HEK293 (cell line): ENCODE results near the gene EHMT1.

Experiments used
- CTCF ChIA-PET: fragments of 350-600 bp; formaldehyde crosslinking; extraction: SDS; loops from one replicate; lab custom pipeline; 2021; ENCODE audit warnings: antibody characterized with exemption; lab: Yijun Ruan, JAX
- POLR2A ChIA-PET: fragments of 300-600 bp; formaldehyde crosslinking; extraction: SDS; loops from one replicate; lab custom pipeline; 2020; ENCODE audit warnings: antibody characterized with exemption, inconsistent platforms; lab: Yijun Ruan, JAX
- H3K27ac ChIP-seq: fragments of 200-500 bp; sonication (Bioruptor generic); 2 replicates; pipeline ENCODE4 v1.5.1; 2014; ENCODE audit warnings: low read depth, low read length, control low read depth, inconsistent platforms; ENCODE audit errors: extremely low read depth
- H3K36me3 ChIP-seq, 2 experiments: fragments of 200-500 bp in 1 of 2; sonication (Bioruptor generic) in 1 of 2; 1 replicate in 1 of 2; 2 replicates in 1 of 2; pipeline ENCODE4 v1.5.1; 2014 to 2017; ENCODE audit warnings: inconsistent platforms in 2 of 2, low read length in 2 of 2; ENCODE audit not compliant: control insufficient read depth in 2 of 2, insufficient read depth in 1 of 2
- H3K4me1 ChIP-seq: fragments of 200-500 bp; sonication (Bioruptor generic); 2 replicates; pipeline ENCODE4 v1.5.1; 2014; ENCODE audit warnings: mild to moderate bottlenecking, low read length, inconsistent platforms; ENCODE audit not compliant: control insufficient read depth, insufficient read depth
- H3K4me3 ChIP-seq: 2 replicates; pipeline ENCODE4 v1.5.1; 2011; ENCODE audit warnings: low read depth, mild to moderate bottlenecking, control low read depth, low read length, moderate library complexity
- H3K9me3 ChIP-seq: fragments of 200-500 bp; sonication (Bioruptor generic); 2 replicates; pipeline ENCODE4 v1.5.1; 2014; ENCODE audit warnings: low read depth, low read length, inconsistent platforms; ENCODE audit not compliant: control insufficient read depth, insufficient read depth
- GLIS2 ChIP-seq: fragments of 450-650 bp; formaldehyde crosslinking; IDR thresholded peaks from 2 replicates; pipeline ENCODE4 v1.5.1; 2016; ENCODE audit warnings: missing biosample characterization, missing genetic modification characterization
- PBX3 ChIP-seq: sonication (generic); formaldehyde crosslinking; IDR thresholded peaks from 2 replicates; pipeline ENCODE4 v1.8.1; 2022; ENCODE audit warnings: mild to moderate bottlenecking, moderate library complexity, missing genetic modification reagents
- SP3 ChIP-seq: fragments of 450-650 bp; formaldehyde crosslinking; IDR thresholded peaks from 2 replicates; pipeline ENCODE4 v1.5.1; 2016; ENCODE audit warnings: missing biosample characterization, missing genetic modification characterization
- ZBTB17 ChIP-seq: fragments of 450-650 bp; formaldehyde crosslinking; IDR thresholded peaks from 2 replicates; pipeline ENCODE4 v1.5.1; 2016; ENCODE audit warnings: missing biosample characterization, missing genetic modification characterization
- ZFP69B ChIP-seq: fragments of 450-650 bp; formaldehyde crosslinking; IDR thresholded peaks from 2 replicates; pipeline ENCODE4 v1.5.1; 2016; ENCODE audit warnings: missing biosample characterization, missing genetic modification characterization
- ZNF112 ChIP-seq: fragments of 450-650 bp; formaldehyde crosslinking; IDR thresholded peaks from 2 replicates; pipeline ENCODE4 v1.5.0; 2017; ENCODE audit warnings: missing biosample characterization, missing genetic modification characterization
- ZNF18 ChIP-seq: fragments of 450-650 bp; formaldehyde crosslinking; IDR thresholded peaks from 2 replicates; pipeline ENCODE4 v1.5.1; 2016; ENCODE audit warnings: missing biosample characterization, missing genetic modification characterization
- ZNF184 ChIP-seq: fragments of 450-650 bp; IDR thresholded peaks from 2 replicates; pipeline ENCODE4 v1.5.1; 2018; ENCODE audit warnings: missing biosample characterization, mild to moderate bottlenecking, missing genetic modification characterization
- ZNF202 ChIP-seq: fragments of 450-650 bp; formaldehyde crosslinking; IDR thresholded peaks from 2 replicates; pipeline ENCODE4 v1.5.1; 2016; ENCODE audit warnings: missing biosample characterization, missing genetic modification characterization, borderline replicate concordance
- ZNF214 ChIP-seq: fragments of 450-650 bp; formaldehyde crosslinking; IDR thresholded peaks from 2 replicates; pipeline ENCODE4 v1.5.1; 2017; ENCODE audit warnings: missing biosample characterization, mild to moderate bottlenecking, missing genetic modification characterization, borderline replicate concordance
- ZNF223 ChIP-seq: fragments of 450-650 bp; formaldehyde crosslinking; IDR thresholded peaks from 2 replicates; pipeline ENCODE4 v1.5.1; 2016; ENCODE audit warnings: missing biosample characterization, missing genetic modification characterization
- ZNF335 ChIP-seq: fragments of 450-650 bp; formaldehyde crosslinking; conservative IDR thresholded peaks from 2 replicates; pipeline ENCODE4 v1.5.1; 2016; ENCODE audit warnings: missing biosample characterization, missing genetic modification characterization
- ZNF341 ChIP-seq: fragments of 450-650 bp; formaldehyde crosslinking; IDR thresholded peaks from 2 replicates; pipeline ENCODE4; 2016; ENCODE audit warnings: low read depth, missing biosample characterization, missing genetic modification characterization
- ZNF433 ChIP-seq: fragments of 450-650 bp; formaldehyde crosslinking; IDR thresholded peaks from 2 replicates; pipeline ENCODE4 v1.5.1; 2016; ENCODE audit warnings: missing biosample characterization, missing genetic modification characterization, low read depth
- ZNF510 ChIP-seq: fragments of 450-650 bp; formaldehyde crosslinking; IDR thresholded peaks from 2 replicates; pipeline ENCODE4 v1.5.1; 2018; ENCODE audit warnings: mild to moderate bottlenecking, missing genetic modification characterization, missing biosample characterization; ENCODE audit not compliant: insufficient replicate concordance
- ZNF513 ChIP-seq: fragments of 450-650 bp; IDR thresholded peaks from 2 replicates; pipeline ENCODE4 v1.5.1; 2018; ENCODE audit warnings: missing biosample characterization, missing genetic modification characterization
- ZNF660 ChIP-seq: fragments of 450-650 bp; IDR thresholded peaks from 2 replicates; pipeline ENCODE4 v1.5.1; 2018; ENCODE audit warnings: missing biosample characterization, mild to moderate bottlenecking, missing genetic modification characterization
- ZNF692 ChIP-seq: fragments of 450-650 bp; formaldehyde crosslinking; IDR thresholded peaks from 2 replicates; pipeline ENCODE4 v1.5.1; 2016; ENCODE audit warnings: missing biosample characterization, missing genetic modification characterization
- ZSCAN16 ChIP-seq: fragments of 450-650 bp; formaldehyde crosslinking; IDR thresholded peaks from 2 replicates; pipeline ENCODE4 v1.5.1; 2016; ENCODE audit warnings: missing biosample characterization, missing genetic modification characterization
- ZXDB ChIP-seq: fragments of 450-650 bp; formaldehyde crosslinking; IDR thresholded peaks from 2 replicates; pipeline ENCODE4 v1.5.1; 2016; ENCODE audit warnings: missing biosample characterization, missing genetic modification characterization
- TF ChIP-seq, protein P1 (sequence below): fragments of 450-650 bp; formaldehyde crosslinking; IDR thresholded peaks from 2 replicates; pipeline ENCODE4 v1.5.1; 2016; ENCODE audit warnings: missing biosample characterization, missing genetic modification characterization
- TF ChIP-seq, protein P2 (sequence below): fragments of 450-650 bp; formaldehyde crosslinking; IDR thresholded peaks from 2 replicates; pipeline ENCODE4 v1.5.1; 2016; ENCODE audit warnings: missing biosample characterization, missing genetic modification characterization

EHMT1 gene

DNA sequence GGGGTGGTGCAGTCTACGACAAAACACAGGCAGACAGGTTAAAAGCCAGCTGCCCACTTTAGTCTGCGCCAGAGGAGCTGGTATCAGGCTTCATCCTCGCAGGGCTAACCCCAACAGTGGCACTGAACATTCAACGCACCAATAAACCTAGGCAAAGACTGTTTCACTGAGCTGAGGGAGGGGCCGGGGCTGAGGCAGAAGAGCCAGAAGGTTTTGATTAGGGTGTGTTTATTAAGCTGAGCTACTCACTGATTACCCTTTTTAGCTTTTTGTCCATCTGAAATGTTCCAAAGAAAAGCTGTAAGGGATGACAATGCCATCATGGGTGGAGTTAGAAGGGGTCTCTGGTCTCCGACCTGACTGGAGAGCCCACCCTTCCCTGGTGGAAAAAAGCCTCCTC lies 29.9 kb upstream of the EHMT1 start:
- CTCF ChIA-PET, result interaction anchor here (0.6 to 2.6 kb wide), 5 partner anchors 10 to 614 kb away, joined by 3 to 24 read pairs (median 3); partner anchors contain the start of gene DPH7

GRCh38 chr9:137589441-137590122 lies 29.2 kb upstream of the EHMT1 start:
- CTCF ChIA-PET, result interaction anchor here (0.6 to 2.6 kb wide), 5 partner anchors 7 to 55 kb away, joined by 3 to 24 read pairs (median 3); partner anchors contain the start of gene DPH7
- no peak for TF ChIP-seq ZNF202
- TF ChIP-seq ZNF510 (tag by site-specific recombination), result no peak
- TF ChIP-seq, protein P1, sequence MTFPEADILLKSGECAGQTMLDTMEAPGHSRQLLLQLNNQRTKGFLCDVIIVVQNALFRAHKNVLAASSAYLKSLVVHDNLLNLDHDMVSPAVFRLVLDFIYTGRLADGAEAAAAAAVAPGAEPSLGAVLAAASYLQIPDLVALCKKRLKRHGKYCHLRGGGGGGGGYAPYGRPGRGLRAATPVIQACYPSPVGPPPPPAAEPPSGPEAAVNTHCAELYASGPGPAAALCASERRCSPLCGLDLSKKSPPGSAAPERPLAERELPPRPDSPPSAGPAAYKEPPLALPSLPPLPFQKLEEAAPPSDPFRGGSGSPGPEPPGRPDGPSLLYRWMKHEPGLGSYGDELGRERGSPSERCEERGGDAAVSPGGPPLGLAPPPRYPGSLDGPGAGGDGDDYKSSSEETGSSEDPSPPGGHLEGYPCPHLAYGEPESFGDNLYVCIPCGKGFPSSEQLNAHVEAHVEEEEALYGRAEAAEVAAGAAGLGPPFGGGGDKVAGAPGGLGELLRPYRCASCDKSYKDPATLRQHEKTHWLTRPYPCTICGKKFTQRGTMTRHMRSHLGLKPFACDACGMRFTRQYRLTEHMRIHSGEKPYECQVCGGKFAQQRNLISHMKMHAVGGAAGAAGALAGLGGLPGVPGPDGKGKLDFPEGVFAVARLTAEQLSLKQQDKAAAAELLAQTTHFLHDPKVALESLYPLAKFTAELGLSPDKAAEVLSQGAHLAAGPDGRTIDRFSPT (tag by site-specific recombination), result no peak
- no peak for TF ChIP-seq ZFP69B (tag by site-specific recombination)
- no peak for TF ChIP-seq ZNF513
- TF ChIP-seq ZBTB17, result peak; percentile 35; the same call in 1 of the 2 replicates
- TF ChIP-seq, protein P2, sequence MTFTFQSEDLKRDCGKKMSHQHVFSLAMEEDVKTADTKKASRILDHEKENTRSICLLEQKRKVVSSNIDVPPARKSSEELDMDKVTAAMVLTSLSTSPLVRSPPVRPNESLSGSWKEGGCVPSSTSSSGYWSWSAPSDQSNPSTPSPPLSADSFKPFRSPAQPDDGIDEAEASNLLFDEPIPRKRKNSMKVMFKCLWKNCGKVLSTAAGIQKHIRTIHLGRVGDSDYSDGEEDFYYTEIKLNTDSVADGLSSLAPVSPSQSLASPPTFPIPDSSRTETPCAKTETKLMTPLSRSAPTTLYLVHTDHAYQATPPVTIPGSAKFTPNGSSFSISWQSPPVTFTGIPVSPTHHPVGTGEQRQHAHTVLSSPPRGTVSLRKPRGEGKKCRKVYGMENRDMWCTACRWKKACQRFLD, result no peak
- no peak for TF ChIP-seq SP3
- 0 out of 2 replicates have a peak, but pooled peaks have one; percentile 14 for TF ChIP-seq ZNF692 (tag by site-specific recombination)
- TF ChIP-seq ZNF335, result peak; percentile 41
- TF ChIP-seq ZXDB (tag by site-specific recombination), result no peak
- 0 out of 2 replicates have a peak, but pooled peaks have one; percentile 31 for TF ChIP-seq PBX3 (CRISPR knock-in tag)
- no peak for TF ChIP-seq GLIS2 (tag by site-specific recombination)
- no peak for TF ChIP-seq ZNF223 (tag by site-specific recombination)
- TF ChIP-seq ZNF214 (tag by site-specific recombination), result no peak
- no peak for TF ChIP-seq ZNF433 (tag by site-specific recombination)
- no peak for TF ChIP-seq ZNF18 (tag by site-specific recombination)
- no peak for TF ChIP-seq ZNF184 (tag by site-specific recombination)
- TF ChIP-seq ZSCAN16, result no peak
- peak; percentile 21; the same call in 1 of the 2 replicates for TF ChIP-seq ZNF660 (tag by site-specific recombination)
- TF ChIP-seq ZNF112, result no peak

More for the DNA sequence above, 29.9 kb upstream of the EHMT1 start:
- H3K36me3 ChIP-seq, result peaks cover 11 to 55% of the 10 kb centered on the region in 2 experiments; a peak in 2 of 3 replicates
- no peak overlapping the region for H3K27ac ChIP-seq
- H3K4me1 ChIP-seq, result peaks cover 2% of the 10 kb centered on the region; the same call in 1 of the 2 replicates
- no peaks in the 10 kb centered on the region for H3K9me3 ChIP-seq
- TF ChIP-seq ZNF214 (tag by site-specific recombination) (no peak), ZNF341 (tag by site-specific recombination) (peak; percentile 65)
- peak overlapping the region; percentile 69; the same call in 1 of the 2 replicates for H3K4me3 ChIP-seq
- POLR2A ChIA-PET, result interaction anchor here (0.7 to 4.2 kb wide), 5 partner anchors 10 to 38 kb away, joined by 3 to 24 read pairs (median 9); partner anchors contain the start of genes ARRDC1, DPH7, EHMT1 and PNPLA7

More at GRCh38 chr9:137589441-137590122, 29.2 kb upstream of the EHMT1 start:
- Histone ChIP-seq H3K27ac (peak overlapping the region; percentile 75; the same call in 1 of the 2 replicates), H3K4me3 (peak overlapping the region; percentile 69), H3K36me3 (peaks cover 11 to 48% of the 10 kb centered on the region in 2 experiments; a peak in 2 of 3 replicates), H3K4me1 (peaks cover 2% of the 10 kb centered on the region; the same call in 1 of the 2 replicates), H3K9me3 (no peaks in the 10 kb centered on the region)
- POLR2A ChIA-PET, result interaction anchor here (0.7 to 4.2 kb wide), 5 partner anchors 10 to 130 kb away, joined by 3 to 24 read pairs (median 14); partner anchors contain the start of genes ARRDC1, DPH7 and EHMT1
